Measurements from ENCODE around the gene BMAL1.

Gene BMAL1

DNA sequence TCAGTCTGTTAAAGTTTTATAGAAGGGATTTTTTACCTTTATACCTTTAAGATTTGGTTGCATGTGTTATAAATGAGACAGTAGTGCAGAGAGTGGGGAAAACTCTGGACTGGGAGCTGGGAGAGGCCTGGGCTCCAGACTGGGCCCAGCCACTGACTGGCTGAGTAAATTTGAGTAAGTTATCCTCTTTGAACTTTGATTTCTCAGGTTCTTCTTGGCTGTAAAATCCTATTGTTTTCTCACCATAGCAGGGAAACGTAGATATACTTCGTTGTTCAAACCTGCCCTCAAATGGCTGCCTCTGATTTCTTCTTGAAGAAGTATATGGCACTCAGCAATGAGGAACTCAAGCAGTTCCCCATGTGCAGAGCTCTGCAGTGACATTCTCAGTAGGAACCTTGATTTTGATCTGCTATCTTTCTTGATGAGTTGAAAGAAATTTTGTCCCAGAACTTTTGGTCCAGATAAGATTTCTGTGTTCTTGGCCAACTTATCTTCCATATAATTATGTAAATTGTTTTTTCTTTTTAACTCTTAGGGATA is 8.8 kb downstream of the BMAL1 start:
- Histone ChIP-seq H3K79me2 (ENCODE audit: insufficient read depth, low read length) (no peaks in the 10 kb centered on the region), H3K9ac (ENCODE audit: low read length) (no peak overlapping the region), H4K20me1 (ENCODE audit: low read depth, low read length) (no peaks in the 10 kb centered on the region)

DNA sequence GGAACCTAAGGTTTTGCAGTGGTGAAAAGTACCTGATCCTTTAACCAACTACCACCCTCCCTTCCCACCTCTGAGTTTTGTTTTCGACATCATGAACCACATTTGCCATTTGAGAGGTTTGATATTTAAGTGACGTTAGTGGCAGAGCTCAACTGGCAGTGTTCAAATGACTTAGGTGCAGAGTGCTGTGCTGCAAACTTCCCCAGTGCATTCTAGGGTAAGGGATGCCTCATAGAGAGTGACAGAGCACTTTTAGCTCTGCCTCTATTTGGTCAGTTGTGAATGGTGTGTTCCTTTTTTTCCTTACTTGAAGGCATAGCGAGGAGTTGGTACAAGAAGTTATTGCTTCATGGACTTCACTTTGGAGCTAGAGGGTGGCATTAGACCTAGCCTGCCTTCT is 9.4 kb downstream of the BMAL1 start:
- TF ChIP-seq, protein P1, sequence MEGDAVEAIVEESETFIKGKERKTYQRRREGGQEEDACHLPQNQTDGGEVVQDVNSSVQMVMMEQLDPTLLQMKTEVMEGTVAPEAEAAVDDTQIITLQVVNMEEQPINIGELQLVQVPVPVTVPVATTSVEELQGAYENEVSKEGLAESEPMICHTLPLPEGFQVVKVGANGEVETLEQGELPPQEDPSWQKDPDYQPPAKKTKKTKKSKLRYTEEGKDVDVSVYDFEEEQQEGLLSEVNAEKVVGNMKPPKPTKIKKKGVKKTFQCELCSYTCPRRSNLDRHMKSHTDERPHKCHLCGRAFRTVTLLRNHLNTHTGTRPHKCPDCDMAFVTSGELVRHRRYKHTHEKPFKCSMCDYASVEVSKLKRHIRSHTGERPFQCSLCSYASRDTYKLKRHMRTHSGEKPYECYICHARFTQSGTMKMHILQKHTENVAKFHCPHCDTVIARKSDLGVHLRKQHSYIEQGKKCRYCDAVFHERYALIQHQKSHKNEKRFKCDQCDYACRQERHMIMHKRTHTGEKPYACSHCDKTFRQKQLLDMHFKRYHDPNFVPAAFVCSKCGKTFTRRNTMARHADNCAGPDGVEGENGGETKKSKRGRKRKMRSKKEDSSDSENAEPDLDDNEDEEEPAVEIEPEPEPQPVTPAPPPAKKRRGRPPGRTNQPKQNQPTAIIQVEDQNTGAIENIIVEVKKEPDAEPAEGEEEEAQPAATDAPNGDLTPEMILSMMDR (IDR thresholded peaks at IDR 0.05; ENCODE audit: insufficient read depth, low read length, poor library complexity, severe bottlenecking) = no peak
- Histone ChIP-seq H3K4me2 (ENCODE audit: low read depth, low read length, poor library complexity, severe bottlenecking) (no peak overlapping the region), H3K9me3 (ENCODE audit: insufficient read depth, low read length) (no peaks in the 10 kb centered on the region), H3K9ac (ENCODE audit: low read length) (no peak overlapping the region), H3F3A (ENCODE audit: insufficient read depth) (no peaks in the 10 kb centered on the region), H2AFZ (ENCODE audit: low read depth, low read length, severe bottlenecking) (no peak overlapping the region), H3K36me3 (ENCODE audit: low read length) (no peaks in the 10 kb centered on the region), H3K79me2 (ENCODE audit: insufficient read depth, low read length) (no peaks in the 10 kb centered on the region), H3K9me2 (replicated peaks; ENCODE audit: insufficient read depth, low read length) (no peaks in the 10 kb centered on the region), H3K27ac (ENCODE audit: low read depth, low read length) (no peak overlapping the region), H3K4me3 (ENCODE audit: insufficient read depth, low read length, poor library complexity, severe bottlenecking) (no peak overlapping the region), H4K20me1 (ENCODE audit: low read depth, low read length) (no peaks in the 10 kb centered on the region), H3K27me3 (ENCODE audit: low read length) (no peaks in the 10 kb centered on the region)

More for the DNA sequence above, 8.8 kb downstream of the BMAL1 start:
- H3K4me2 ChIP-seq (ENCODE audit: low read depth, low read length, poor library complexity, severe bottlenecking) = no peak overlapping the region
- no peak for TF ChIP-seq EZH2phosphoT487 (conservative IDR thresholded peaks at IDR 0.05; ENCODE audit: low read length)
- TF ChIP-seq, protein P1 (IDR thresholded peaks at IDR 0.05; ENCODE audit: insufficient read depth, low read length, poor library complexity, severe bottlenecking) = no peak
- no peak overlapping the region for H3K4me3 ChIP-seq (ENCODE audit: insufficient read depth, low read length, poor library complexity, severe bottlenecking)
- H3K9me2 ChIP-seq (replicated peaks; ENCODE audit: insufficient read depth, low read length) = no peaks in the 10 kb centered on the region
- H3K27ac ChIP-seq (ENCODE audit: low read depth, low read length) = no peak overlapping the region
- no peaks in the 10 kb centered on the region for H3F3A ChIP-seq (ENCODE audit: insufficient read depth)
- H2AFZ ChIP-seq (ENCODE audit: low read depth, low read length, severe bottlenecking) = no peak overlapping the region
- H3K36me3 ChIP-seq (ENCODE audit: low read length) = no peaks in the 10 kb centered on the region
- no peaks in the 10 kb centered on the region for H3K27me3 ChIP-seq (ENCODE audit: low read length)
- H3K9me3 ChIP-seq (ENCODE audit: insufficient read depth, low read length) = no peaks in the 10 kb centered on the region

GRCh38 chr11:13287681-13288080 is 10.1 kb downstream of the BMAL1 start:
- Histone ChIP-seq H3F3A (ENCODE audit: insufficient read depth) (no peaks in the 10 kb centered on the region), H3K4me2 (ENCODE audit: low read depth, low read length, poor library complexity, severe bottlenecking) (no peak overlapping the region), H3K27me3 (ENCODE audit: low read length) (no peaks in the 10 kb centered on the region)

More at GRCh38 chr11:13287681-13288080, 10.1 kb downstream of the BMAL1 start:
- H3K79me2 ChIP-seq (ENCODE audit: insufficient read depth, low read length) = no peaks in the 10 kb centered on the region
- no peaks in the 10 kb centered on the region for H4K20me1 ChIP-seq (ENCODE audit: low read depth, low read length)
- no peak overlapping the region for H3K4me3 ChIP-seq (ENCODE audit: insufficient read depth, low read length, poor library complexity, severe bottlenecking)
- no peak overlapping the region for H3K9ac ChIP-seq (ENCODE audit: low read length)
- H3K9me3 ChIP-seq (ENCODE audit: insufficient read depth, low read length) = no peaks in the 10 kb centered on the region
- no peak overlapping the region for H3K27ac ChIP-seq (ENCODE audit: low read depth, low read length)
- H3K9me2 ChIP-seq (replicated peaks; ENCODE audit: insufficient read depth, low read length) = no peaks in the 10 kb centered on the region
- no peak for TF ChIP-seq EZH2phosphoT487 (conservative IDR thresholded peaks at IDR 0.05; ENCODE audit: low read length)
- TF ChIP-seq, protein P1 (IDR thresholded peaks at IDR 0.05; ENCODE audit: insufficient read depth, low read length, poor library complexity, severe bottlenecking) = no peak
- H3K36me3 ChIP-seq (ENCODE audit: low read length) = no peaks in the 10 kb centered on the region
- H2AFZ ChIP-seq (ENCODE audit: low read depth, low read length, severe bottlenecking) = no peak overlapping the region

All from SU-DHL-6 (cell line).